Upper lobe of right lung (tissue), 1 donor: ENCODE measurements around the gene ZNFX1. TPM values are rescaled to one million over a fixed set of nuclear protein-coding genes. Genes with fewer than 3 reads are reported as not detected.
"Not testable (repeated sequence)": the region's sequence is repeated elsewhere in the genome, so short reads cannot be mapped to it uniquely, and the experiment has no call there.

Experiments
- ATAC-seq: fragments of 200-7000 bp; cut with Tn5 transposase; one replicate; pipeline ENCODE4 v1.9.1; 2020; ENCODE audit warnings: mild to moderate bottlenecking, moderate library complexity
- DNase-seq: peaks from one replicate; pipeline ENCODE4 v3.0.0-alpha.2; 2020
- H3K27ac ChIP-seq: fragments of 200-600 bp; one replicate; pipeline ENCODE4 v1.8.0; 2022
- H3K27me3 ChIP-seq: fragments of 200-600 bp; one replicate; pipeline ENCODE4 v1.8.0; 2022; ENCODE audit warnings: mild to moderate bottlenecking
- H3K36me3 ChIP-seq: fragments of 200-600 bp; one replicate; pipeline ENCODE4 v1.8.0; 2022
- H3K4me1 ChIP-seq: fragments of 200-600 bp; one replicate; pipeline ENCODE4 v1.8.0; 2022
- H3K4me3 ChIP-seq: fragments of 200-600 bp; one replicate; pipeline ENCODE4 v1.8.0; 2022; ENCODE audit warnings: mild to moderate bottlenecking
- H3K9me3 ChIP-seq: fragments of 200-600 bp; one replicate; pipeline ENCODE4 v1.8.0; 2022
- CTCF ChIP-seq: fragments of 200-600 bp; IDR thresholded peaks from one replicate; pipeline ENCODE4 v1.8.0; 2022; ENCODE audit warnings: antibody characterized with exemption
- intact Hi-C: fragments of 100-400 bp; cut with DNase I; formaldehyde crosslinking; loops from one replicate; pipeline ENCODE4 v1.11.0; 2022
- total RNA-seq: library from RNA; stranded (reverse); fragmentation: NEBNext Ultra II Directional; extraction: Animal tissue kit (Norgen Biotek cat#: 25700); gene quantifications from one replicate; pipeline ENCODE4 v1.2.1, GENCODE V29; 2021
- donor health status: DM: no; HTN: yes; CAD: no; lungs with severe emphysema.

ZNFX1 gene
- total RNA-seq, 1 donor from 2014 or later = 54.4 TPM

- intact Hi-C loops = no loop called here
- H3K9me3 ChIP-seq = no peaks in the 10 kb centered on the region
- peaks cover 16% of the 10 kb centered on the region for H3K4me1 ChIP-seq
- no peak for TF ChIP-seq CTCF
- no peak overlapping the region for H3K27ac ChIP-seq
- ATAC-seq = no peak
- peak overlapping the region; percentile 37 for H3K4me3 ChIP-seq
- peaks cover 54% of the 10 kb centered on the region for H3K27me3 ChIP-seq
- no peak for DNase-seq
- no peaks in the 10 kb centered on the region for H3K36me3 ChIP-seq
These were observed 41.5 kb upstream of the ZNFX1 start for GRCh38 chr20:49319208-49319809.

- peak overlapping the region; percentile 37 for H3K4me3 ChIP-seq
- H3K27ac ChIP-seq = no peak overlapping the region
- TF ChIP-seq CTCF = no peak
- intact Hi-C loops = no loop called here
- ATAC-seq = peak; percentile 49
- H3K27me3 ChIP-seq = peaks cover 54% of the 10 kb centered on the region
- DNase-seq = no peak
- H3K9me3 ChIP-seq = no peaks in the 10 kb centered on the region
- peaks cover 16% of the 10 kb centered on the region for H3K4me1 ChIP-seq
- no peaks in the 10 kb centered on the region for H3K36me3 ChIP-seq
These were observed 40.8 kb upstream of the ZNFX1 start for GRCh38 chr20:49318430-49319207.

- ATAC-seq (peak; percentile 11), DNase-seq (no peak)
- H3K4me1 ChIP-seq = peaks cover 16% of the 10 kb centered on the region
- no peaks in the 10 kb centered on the region for H3K36me3 ChIP-seq
- intact Hi-C loops = no loop called here
- H3K4me3 ChIP-seq = peak overlapping the region; percentile 37
- peaks cover 54% of the 10 kb centered on the region for H3K27me3 ChIP-seq
- H3K27ac ChIP-seq = no peak overlapping the region
- TF ChIP-seq CTCF = no peak
- H3K9me3 ChIP-seq = no peaks in the 10 kb centered on the region
These were observed 40.2 kb upstream of the ZNFX1 start for GRCh38 chr20:49318091-49318429.

GRCh38 chr20:49316704-49317103, 38.8 kb upstream of the ZNFX1 start:
- H3K27me3 ChIP-seq = peaks cover 49% of the 10 kb centered on the region
- ATAC-seq (no peak), DNase-seq (no peak)
- H3K4me3 ChIP-seq = no peak overlapping the region
- no peak for TF ChIP-seq CTCF
- H3K4me1 ChIP-seq = peaks cover 16% of the 10 kb centered on the region
- no peak overlapping the region for H3K27ac ChIP-seq
- intact Hi-C loops = no loop called here
- H3K9me3 ChIP-seq = no peaks in the 10 kb centered on the region
- H3K36me3 ChIP-seq = no peaks in the 10 kb centered on the region

- no peak for DNase-seq
- Histone ChIP-seq H3K36me3 (no peaks in the 10 kb centered on the region), H3K9me3 (no peaks in the 10 kb centered on the region), H3K27ac (no peak overlapping the region), H3K4me1 (peaks cover 16% of the 10 kb centered on the region), H3K27me3 (peaks cover 38% of the 10 kb centered on the region), H3K4me3 (no peak overlapping the region)
- ATAC-seq = no peak
- no peak for TF ChIP-seq CTCF
- intact Hi-C loops = no loop called here
These were observed 37.7 kb upstream of the ZNFX1 start for GRCh38 chr20:49315580-49315979.

GRCh38 chr20:49314052-49314451, 36.2 kb upstream of the ZNFX1 start:
- ATAC-seq, H3K36me3 ChIP-seq, intact Hi-C loops, DNase-seq, H3K4me3 ChIP-seq, H3K9me3 ChIP-seq, H3K27ac ChIP-seq: not testable (repeated sequence)
- H3K27me3 ChIP-seq = peaks cover 25% of the 10 kb centered on the region
- peaks cover 11% of the 10 kb centered on the region for H3K4me1 ChIP-seq
